ENCODE measurements around the gene TTC22.

DNA sequence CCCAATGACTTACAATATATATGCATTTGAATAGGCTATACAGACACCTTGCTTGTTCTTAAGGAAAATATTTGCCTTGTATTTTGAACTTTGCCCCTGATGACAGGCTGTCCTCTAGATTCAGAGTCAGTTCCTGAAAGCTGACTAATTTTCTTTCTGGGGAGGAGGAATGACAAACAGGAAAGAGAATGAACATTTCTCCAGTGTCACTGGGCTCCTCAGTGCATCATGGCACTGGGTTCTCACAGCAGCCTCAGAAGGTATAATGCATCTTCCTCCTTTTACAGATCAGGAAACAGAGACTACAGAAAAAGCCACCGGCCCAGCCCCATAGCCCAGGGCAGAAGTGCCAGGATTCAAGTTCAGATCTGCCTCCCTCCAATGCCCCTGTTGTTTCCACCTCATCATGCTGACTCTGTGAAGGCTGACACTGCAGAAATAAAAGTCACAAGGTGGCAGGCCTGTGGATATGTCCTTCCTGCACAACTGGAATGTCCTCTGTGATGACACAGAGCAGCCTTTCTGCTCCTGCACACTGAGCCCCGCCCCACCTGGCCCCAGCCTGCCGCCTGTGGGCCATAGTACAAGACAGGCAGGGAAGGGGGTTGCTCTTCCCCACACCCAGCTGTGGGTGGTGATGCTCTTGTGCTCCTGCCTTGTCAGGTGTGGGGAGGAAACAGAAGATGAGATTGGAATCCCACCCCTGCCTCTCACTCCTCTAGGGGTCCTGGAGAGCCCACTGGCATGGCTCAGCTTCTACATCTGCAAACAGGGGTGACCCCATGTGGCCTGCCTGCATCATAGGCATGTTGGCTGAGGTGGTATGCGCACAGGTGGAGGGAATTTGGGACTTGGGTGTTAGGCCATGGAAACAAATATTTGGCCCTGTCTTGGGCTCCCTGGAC is 6.4 kb downstream of the TTC22 start:
- TF ChIP-seq TCF4 (CRISPR knock-in tag; IDR thresholded peaks at IDR 0.05; ENCODE audit: borderline replicate concordance) (no peak), RARB (CRISPR knock-in tag; IDR thresholded peaks at IDR 0.05) (no peak), ISL1 (CRISPR knock-in tag; IDR thresholded peaks at IDR 0.05) (no peak), ZNF70 (CRISPR knock-in tag; IDR thresholded peaks at IDR 0.05) (no peak)
- TF ChIP-seq, protein P1, sequence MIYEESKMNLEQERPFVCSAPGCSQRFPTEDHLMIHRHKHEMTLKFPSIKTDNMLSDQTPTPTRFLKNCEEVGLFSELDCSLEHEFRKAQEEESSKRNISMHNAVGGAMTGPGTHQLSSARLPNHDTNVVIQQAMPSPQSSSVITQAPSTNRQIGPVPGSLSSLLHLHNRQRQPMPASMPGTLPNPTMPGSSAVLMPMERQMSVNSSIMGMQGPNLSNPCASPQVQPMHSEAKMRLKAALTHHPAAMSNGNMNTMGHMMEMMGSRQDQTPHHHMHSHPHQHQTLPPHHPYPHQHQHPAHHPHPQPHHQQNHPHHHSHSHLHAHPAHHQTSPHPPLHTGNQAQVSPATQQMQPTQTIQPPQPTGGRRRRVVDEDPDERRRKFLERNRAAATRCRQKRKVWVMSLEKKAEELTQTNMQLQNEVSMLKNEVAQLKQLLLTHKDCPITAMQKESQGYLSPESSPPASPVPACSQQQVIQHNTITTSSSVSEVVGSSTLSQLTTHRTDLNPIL (CRISPR knock-in tag; IDR thresholded peaks at IDR 0.05; ENCODE audit: low read depth), result no peak
